KOPT-K1 (cell line): ENCODE results near the gene SGIP1.

Source experiments
- H3K27ac ChIP-seq: fragments of 200-600 bp; sonication (generic); 2 replicates; pipeline ENCODE4 v1.5.1; 2016; ENCODE audit warnings: antibody characterized with exemption, mild to moderate bottlenecking, low read depth, low read length; ENCODE audit not compliant: poor library complexity, severe bottlenecking
- H3K36me3 ChIP-seq: fragments of 200-600 bp; sonication (generic); 2 replicates; pipeline ENCODE4 v1.5.1; 2017; ENCODE audit warnings: antibody characterized with exemption, mild to moderate bottlenecking, low read length, moderate library complexity; ENCODE audit not compliant: insufficient read depth
- H3K9me3 ChIP-seq: fragments of 200-600 bp; sonication (generic); 2 replicates; pipeline ENCODE4 v1.5.1; 2017; ENCODE audit warnings: antibody characterized with exemption, low read length, mild to moderate bottlenecking; ENCODE audit not compliant: insufficient read depth, poor library complexity, severe bottlenecking

SGIP1 gene

GRCh38 chr1:66598670-66599069 is 64.7 kb downstream of the SGIP1 start:
- Histone ChIP-seq H3K9me3 (no peaks in the 10 kb centered on the region), H3K36me3 (no peaks in the 10 kb centered on the region), H3K27ac (no peak overlapping the region)

- H3K9me3 ChIP-seq, result no peaks in the 10 kb centered on the region
- no peaks in the 10 kb centered on the region for H3K36me3 ChIP-seq
- H3K27ac ChIP-seq, result no peak overlapping the region
Observed at GRCh38 chr1:66599346-66599745, 65.4 kb downstream of the SGIP1 start.

- Histone ChIP-seq H3K27ac (no peak overlapping the region), H3K9me3 (no peaks in the 10 kb centered on the region), H3K36me3 (no peaks in the 10 kb centered on the region)
Observed at GRCh38 chr1:66599899-66600737, 66.2 kb downstream of the SGIP1 start.

GRCh38 chr1:66605419-66605997 is 71.6 kb downstream of the SGIP1 start:
- no peak overlapping the region for H3K27ac ChIP-seq

GRCh38 chr1:66606362-66607065 is 72.6 kb downstream of the SGIP1 start:
- Histone ChIP-seq H3K27ac (no peak overlapping the region), H3K9me3 (no peaks in the 10 kb centered on the region), H3K36me3 (no peaks in the 10 kb centered on the region)

More at GRCh38 chr1:66605419-66605997, 71.6 kb downstream of the SGIP1 start:
- Histone ChIP-seq H3K36me3 (no peaks in the 10 kb centered on the region), H3K9me3 (no peaks in the 10 kb centered on the region)

GRCh38 chr1:66607458-66607857 is 73.5 kb downstream of the SGIP1 start:
- Histone ChIP-seq H3K9me3 (no peaks in the 10 kb centered on the region), H3K27ac (no peak overlapping the region), H3K36me3 (no peaks in the 10 kb centered on the region)

GRCh38 chr1:66613187-66613586 is 79.2 kb downstream of the SGIP1 start:
- no peaks in the 10 kb centered on the region for H3K36me3 ChIP-seq
- H3K27ac ChIP-seq, result no peak overlapping the region
- no peaks in the 10 kb centered on the region for H3K9me3 ChIP-seq

- H3K27ac ChIP-seq, result no peak overlapping the region
- peaks cover 4% of the 10 kb centered on the region for H3K9me3 ChIP-seq
- no peaks in the 10 kb centered on the region for H3K36me3 ChIP-seq
Observed at GRCh38 chr1:66617362-66618184, 83.6 kb downstream of the SGIP1 start.

GRCh38 chr1:66618390-66618789 is 84.4 kb downstream of the SGIP1 start:
- Histone ChIP-seq H3K27ac (no peak overlapping the region), H3K9me3 (peaks cover 4% of the 10 kb centered on the region)

GRCh38 chr1:66623812-66624211 is 89.9 kb downstream of the SGIP1 start:
- Histone ChIP-seq H3K36me3 (no peaks in the 10 kb centered on the region), H3K9me3 (peaks cover 4% of the 10 kb centered on the region), H3K27ac (no peak overlapping the region)

More at GRCh38 chr1:66618390-66618789, 84.4 kb downstream of the SGIP1 start:
- no peaks in the 10 kb centered on the region for H3K36me3 ChIP-seq

- Histone ChIP-seq H3K36me3 (no peaks in the 10 kb centered on the region), H3K9me3 (peaks cover 4% of the 10 kb centered on the region), H3K27ac (no peak overlapping the region)
Observed at GRCh38 chr1:66624412-66625060, 90.6 kb downstream of the SGIP1 start.

GRCh38 chr1:66626261-66626660 is 92.3 kb downstream of the SGIP1 start:
- H3K9me3 ChIP-seq, result no peaks in the 10 kb centered on the region
- no peak overlapping the region for H3K27ac ChIP-seq

GRCh38 chr1:66628926-66629325 is 95.0 kb downstream of the SGIP1 start:
- H3K9me3 ChIP-seq, result no peaks in the 10 kb centered on the region
- H3K27ac ChIP-seq, result no peak overlapping the region

More at GRCh38 chr1:66626261-66626660, 92.3 kb downstream of the SGIP1 start:
- H3K36me3 ChIP-seq, result no peaks in the 10 kb centered on the region

GRCh38 chr1:66633159-66633558 is 99.2 kb downstream of the SGIP1 start:
- Histone ChIP-seq H3K9me3 (no peaks in the 10 kb centered on the region), H3K27ac (no peak overlapping the region), H3K36me3 (no peaks in the 10 kb centered on the region)

More at GRCh38 chr1:66628926-66629325, 95.0 kb downstream of the SGIP1 start:
- no peaks in the 10 kb centered on the region for H3K36me3 ChIP-seq
